HG03066 (cell line): ENCODE measurements around the gene IMP4.

Source experiments
- ATAC-seq: cut with Tn5 transposase; IDR thresholded peaks from one replicate; pipeline ENCODE4 v1.9.1; 2021; ENCODE audit warnings: low read depth; ENCODE audit not compliant: unreplicated experiment

The IMP4 gene

GRCh38 chr2:130336150-130336876 lies 6.4 kb upstream of the IMP4 start:
- no peak for ATAC-seq

- no peak for ATAC-seq
These were observed 5.6 kb upstream of the IMP4 start for GRCh38 chr2:130336877-130337734.

DNA sequence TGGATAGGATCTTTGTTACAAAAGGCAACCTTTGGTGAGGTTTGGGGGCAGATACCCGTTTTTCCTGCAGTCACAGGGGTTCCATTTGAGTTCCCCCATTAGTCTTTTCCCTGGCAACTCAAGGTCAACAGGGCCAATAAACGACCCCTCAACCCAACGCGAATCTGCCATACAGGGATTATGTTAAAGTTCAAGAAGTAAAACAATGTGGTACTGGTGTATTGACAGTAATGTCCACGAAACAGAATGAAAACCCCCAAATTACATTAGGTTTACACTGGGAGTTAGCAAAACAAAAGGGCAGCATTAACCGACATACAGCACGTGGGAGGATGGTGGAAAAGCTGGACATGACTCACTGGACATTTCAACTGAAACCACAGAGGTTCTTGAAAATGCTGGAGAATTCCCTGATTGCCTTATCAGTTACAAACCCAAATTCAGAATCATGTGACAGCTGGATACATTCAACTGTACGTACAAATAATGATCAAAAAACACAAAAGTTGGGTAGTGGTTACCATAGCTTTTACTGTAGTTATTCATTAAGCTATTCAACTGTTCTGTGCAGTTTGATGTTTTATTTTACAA lies 4.9 kb upstream of the IMP4 start:
- ATAC-seq = no peak

GRCh38 chr2:130338793-130339345 lies 3.8 kb upstream of the IMP4 start:
- no peak for ATAC-seq

DNA sequence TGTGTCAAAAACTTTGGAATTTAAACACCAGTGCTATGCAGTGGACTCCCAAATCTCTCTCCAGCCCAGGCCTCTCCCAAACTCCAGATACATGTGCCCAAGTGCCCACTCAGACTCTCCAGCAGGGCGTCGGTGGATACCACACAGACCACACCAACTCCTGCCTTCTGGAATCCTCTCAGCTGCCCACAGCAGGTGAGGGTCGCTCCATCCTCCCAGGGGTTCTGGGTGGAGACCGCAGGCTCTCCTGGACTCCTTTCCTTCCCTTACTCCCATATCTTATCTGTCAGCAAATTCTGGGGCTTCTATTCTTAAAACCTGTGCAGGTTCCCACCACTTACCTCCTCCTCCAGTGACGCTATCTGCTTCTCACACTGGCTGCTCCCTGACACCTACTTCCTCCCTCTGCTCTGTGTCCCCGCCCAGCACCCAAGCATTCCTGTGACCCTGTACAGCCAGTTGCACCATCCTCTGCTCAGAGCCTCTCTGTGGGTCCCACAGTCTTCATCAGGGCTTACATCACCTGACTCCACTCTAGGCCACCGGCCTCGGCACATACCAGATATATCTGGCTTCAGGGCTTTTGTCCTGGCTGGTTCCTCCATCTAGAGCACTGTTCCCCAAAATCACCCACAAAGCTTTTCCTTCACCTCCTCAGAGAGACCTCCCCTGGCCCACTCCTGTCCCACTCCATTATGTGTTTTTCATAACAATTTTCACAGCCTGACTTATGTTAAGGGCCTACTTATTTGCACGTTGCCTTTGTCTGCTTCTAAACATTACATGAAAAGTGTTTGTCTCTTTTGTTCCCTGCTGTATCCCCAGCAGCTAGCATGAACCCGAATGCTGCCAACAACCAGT lies 2.6 kb upstream of the IMP4 start:
- no peak for ATAC-seq

- ATAC-seq = no peak
These were observed 1.1 kb upstream of the IMP4 start for GRCh38 chr2:130341562-130342019.

DNA sequence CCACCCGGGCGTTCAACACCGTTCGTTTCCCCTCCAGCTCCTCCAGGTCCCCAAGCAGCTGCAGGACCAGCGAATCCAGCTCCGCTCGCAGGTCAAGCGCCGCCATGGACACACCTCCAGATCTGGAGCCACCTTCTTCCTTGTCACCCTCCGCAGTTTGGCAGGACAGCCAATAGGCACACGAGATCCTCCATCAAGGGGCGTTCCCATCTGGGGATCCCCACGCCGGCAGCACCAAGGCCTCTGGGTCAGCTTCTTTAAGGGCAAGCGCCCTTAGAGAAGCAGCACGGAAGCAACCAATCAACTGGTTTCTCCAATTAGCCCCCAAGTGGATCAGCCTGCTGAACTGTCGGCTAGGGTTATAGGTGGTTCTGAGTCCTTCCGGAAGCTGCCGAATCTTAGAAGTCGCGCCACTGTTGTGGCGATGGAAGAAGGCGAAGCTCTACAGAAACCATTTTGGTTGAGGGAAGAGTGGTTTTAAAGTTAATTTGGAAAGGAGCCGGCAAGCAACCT lies 621 bp upstream of the IMP4 start:
- ATAC-seq = peak; percentile 76

DNA sequence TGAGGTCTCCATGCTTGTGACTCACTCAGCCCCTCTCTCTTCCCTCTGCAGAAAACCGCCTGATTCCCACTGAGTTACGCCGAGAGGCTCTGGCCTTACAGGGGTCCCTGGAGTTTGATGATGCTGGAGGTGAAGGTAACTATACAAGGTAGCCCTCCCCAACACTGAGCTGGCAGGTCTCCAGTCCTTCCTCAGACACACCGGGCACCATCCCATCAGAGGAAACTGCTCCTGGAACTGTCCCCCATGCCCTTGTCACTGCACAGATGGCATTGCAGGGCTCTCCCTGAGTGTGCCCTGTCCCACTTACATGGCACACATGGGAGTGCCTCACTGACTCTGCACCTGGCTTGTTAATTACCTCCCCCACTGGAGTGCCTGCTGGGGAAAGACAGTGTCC lies 1.9 kb downstream of the IMP4 start:
- no peak for ATAC-seq

DNA sequence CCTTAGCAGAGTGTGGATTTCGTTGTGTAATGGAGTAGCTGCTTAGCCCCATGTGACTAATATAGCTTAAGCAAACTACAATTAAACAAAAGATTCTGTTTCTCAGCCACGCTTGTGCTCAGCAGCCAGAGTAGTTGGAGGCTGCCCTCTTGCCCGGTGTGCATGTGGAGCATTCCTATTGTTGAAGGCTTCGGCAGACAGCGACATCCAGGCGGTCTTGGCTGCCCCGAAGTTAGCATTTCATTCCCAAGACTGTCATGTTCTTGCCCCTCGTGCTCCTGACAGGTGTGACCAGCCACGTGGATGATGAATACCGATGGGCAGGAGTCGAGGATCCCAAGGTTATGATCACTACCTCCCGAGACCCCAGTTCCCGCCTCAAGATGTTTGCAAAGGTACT lies 2.4 kb downstream of the IMP4 start:
- no peak for ATAC-seq

DNA sequence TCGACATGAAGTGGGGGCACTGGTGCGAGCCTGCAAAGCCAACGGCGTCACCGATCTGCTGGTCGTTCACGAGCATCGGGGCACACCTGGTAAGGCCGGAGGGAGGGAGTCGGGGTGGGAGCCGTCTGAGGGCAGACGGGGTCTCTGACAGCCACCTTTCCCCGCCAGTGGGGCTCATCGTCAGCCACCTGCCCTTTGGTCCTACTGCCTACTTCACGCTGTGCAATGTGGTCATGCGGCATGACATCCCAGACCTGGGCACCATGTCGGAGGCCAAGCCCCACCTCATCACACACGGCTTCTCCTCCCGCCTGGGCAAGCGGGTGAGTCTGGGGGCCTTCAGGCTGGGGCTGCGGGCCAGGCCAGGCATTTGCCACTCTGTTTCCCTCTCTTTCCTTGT lies 2.9 kb downstream of the IMP4 start:
- ATAC-seq = no peak

DNA sequence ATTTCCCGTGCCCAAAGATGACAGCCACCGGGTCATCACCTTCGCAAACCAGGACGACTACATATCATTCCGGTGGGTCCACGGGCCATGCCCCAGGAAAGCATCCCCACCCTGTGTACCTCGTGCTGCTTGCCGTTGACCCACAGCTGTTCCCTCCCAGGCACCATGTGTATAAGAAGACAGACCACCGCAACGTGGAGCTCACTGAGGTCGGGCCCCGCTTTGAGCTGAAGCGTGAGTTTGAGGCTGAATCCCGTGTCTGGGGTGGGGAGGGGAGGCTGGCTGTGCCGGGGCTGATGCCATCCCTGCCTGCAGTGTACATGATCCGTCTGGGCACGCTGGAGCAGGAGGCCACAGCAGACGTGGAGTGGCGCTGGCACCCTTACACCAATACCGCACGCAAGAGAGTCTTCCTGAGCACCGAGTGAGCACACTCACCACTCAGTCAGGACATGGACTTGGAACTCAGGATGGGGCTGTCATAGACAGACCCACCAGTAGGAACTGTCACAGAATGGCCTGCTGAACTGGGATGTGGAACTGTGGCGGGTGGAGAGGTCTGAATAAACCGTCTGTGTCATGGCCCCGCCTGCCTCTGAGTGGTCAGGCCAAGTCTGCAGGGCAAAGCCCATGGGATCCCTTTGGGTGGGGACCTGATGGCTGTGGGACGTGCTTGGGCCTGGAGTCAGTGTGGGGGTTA lies 3.5 kb downstream of the IMP4 start:
- no peak for ATAC-seq

DNA sequence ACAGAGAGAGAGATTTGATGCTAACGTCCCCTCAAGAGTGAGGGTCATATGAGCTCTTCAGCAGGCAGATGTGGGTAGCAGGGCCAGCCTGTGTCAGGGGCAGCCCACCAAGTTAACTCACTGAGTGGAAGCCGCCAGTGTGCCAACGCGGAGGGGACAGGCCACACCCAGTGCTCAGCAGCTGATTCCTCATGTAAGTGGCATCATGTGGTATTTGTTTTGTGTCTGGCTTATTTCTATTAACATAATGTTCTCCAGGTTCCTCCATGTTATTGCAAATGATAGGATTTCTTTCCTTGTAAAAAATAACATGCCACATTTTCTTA lies 4.0 kb downstream of the IMP4 start:
- ATAC-seq = no peak

DNA sequence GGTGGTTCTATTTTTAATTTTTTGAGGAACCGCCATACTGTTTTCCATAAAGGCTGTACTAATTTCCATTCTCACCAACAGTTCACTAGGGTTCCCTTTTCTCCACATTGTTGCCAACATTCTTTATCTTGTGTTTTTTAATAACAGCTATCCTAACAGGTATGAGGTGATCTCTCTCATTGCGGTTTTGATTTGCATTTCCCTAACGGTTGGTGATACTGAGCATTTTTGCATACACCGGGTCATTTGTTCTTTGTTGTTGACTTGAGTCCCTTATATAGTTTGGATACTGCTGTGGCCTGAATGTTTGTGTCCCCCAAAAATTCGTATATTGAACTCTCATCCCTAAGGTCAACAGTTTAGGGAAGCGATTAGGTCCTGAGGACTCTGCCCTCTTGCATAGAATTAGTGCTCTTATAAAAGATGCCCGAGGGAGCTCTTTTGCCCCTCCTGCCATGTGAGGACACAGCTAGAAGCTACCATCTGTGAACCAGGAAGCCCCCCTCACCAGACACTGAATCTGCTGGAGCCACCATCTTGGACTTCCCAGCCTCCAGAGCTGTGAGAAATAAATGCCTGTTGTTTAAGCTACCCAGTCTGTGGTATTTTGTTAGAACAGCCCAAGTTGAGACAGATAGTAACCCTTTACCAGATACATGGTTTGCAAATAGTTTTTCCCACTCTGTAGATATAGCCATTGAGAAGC lies 4.7 kb downstream of the IMP4 start:
- no peak for ATAC-seq

DNA sequence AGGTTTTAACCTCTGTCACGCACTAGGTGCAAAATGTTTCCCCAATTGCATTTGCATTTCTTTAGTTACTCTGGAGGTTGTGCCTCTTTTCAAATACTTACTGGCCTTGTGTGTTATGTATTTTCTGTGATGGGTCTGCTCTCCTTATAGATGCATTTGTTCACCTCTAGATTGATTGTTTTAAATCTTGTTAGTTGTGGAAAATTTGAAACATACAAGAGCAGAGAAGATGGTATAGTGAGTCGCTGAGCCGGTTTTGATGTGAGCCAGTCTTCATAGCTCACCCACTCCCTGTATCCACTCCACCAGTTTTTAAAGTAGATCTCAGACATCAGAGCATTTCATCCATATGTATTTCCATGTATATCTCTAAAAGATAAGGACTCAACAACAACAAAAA lies 6.5 kb downstream of the IMP4 start:
- no peak for ATAC-seq

DNA sequence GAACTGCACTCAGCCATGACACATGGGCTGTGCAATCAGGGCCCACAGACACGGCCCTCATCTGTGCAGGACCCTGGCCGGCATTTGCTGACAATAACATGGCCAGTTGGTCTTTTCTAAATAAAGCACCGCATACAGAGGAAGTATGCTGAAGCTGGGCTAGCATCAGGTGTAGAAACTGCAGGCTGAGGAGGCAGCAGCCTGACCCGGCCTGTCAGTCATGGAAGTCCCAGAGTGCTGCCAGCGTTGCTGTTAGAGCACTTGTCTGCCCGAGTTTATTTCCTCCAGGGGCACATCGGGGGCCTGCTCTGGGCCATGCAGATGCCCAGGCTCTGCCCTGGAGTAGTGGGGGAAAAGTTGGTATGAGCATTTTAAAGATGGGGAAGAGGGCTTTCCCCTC lies 9.0 kb downstream of the IMP4 start:
- no peak for ATAC-seq

- no peak for ATAC-seq
These were observed 9.5 kb downstream of the IMP4 start for GRCh38 chr2:130352237-130352636.

DNA sequence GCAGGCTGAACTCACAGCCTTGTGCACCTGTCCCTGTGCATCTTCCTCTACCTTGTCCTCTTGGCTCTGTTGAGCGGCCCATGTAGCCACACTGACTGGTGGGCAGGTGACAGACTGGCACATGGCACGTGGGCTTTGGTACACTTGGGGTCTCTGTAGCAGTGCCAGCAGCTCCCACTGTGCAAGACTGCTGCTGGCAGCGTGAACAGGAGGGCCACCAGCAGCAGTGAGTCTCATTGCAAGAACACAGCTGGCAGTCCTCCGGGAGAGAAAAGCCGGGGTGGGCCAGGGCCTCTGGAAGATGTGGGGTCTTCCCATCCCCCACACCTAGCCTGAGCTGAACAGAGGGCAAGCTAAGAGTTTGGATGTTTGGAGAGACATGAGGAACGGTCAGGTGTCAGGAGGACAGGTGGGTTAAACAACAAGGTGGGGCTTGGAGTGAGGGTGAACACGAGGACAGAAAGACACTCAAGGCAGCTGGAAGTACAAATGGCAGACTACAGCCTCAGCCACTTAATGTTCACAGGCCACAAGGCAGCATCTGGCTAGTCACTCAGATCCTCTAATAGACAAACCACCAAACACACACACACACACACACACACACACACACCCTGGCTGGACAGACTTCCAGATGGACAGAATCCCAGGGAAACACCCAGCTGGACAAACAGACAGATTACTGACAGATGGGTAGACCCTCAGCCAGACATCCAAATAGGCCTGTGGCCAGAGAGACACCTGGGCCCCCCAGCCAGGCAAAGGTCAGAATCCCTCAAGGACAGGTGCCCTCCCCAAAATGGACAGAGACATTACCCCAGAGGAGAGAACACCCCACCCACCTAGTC lies 10.8 kb downstream of the IMP4 start:
- no peak for ATAC-seq

DNA sequence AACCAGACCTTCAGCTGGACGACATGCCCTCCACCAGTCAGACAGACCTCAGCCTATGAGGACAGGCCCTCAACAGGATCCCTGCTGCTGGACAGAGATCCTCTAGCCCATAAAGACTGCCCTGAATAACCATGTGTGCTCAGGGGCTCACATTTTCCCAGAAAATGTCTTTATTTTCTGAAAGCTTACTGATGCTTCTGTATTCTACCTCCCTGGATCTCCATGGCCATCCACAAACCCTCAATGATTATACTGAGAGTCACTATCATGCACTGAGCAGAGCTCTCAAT lies 11.4 kb downstream of the IMP4 start:
- ATAC-seq = no peak
